Measurements from ENCODE around the gene NSD2.

- TF ChIP-seq CTCF (IDR thresholded peaks at IDR 0.05) (no peak), ZFX (IDR thresholded peaks at IDR 0.05; ENCODE audit: borderline replicate concordance) (no peak)
Measured at GRCh38 chr4:1974840-1975239, 103.6 kb downstream of the NSD2 start.
